MM.1S (cell line): ENCODE measurements around the gene ANO3.
A peak's percentile ranks its signal among the peaks of the same experiment; 100 is the strongest.

Source experiments
- DNase-seq: peaks from one replicate; pipeline ENCODE4 v3.0.0-alpha.2; 2015
- H2AFZ ChIP-seq: fragments of 300-600 bp; sonication (generic); 2 replicates; pipeline ENCODE4 v1.6.0; 2016; ENCODE audit warnings: antibody characterized with exemption, low read length
- H3F3A ChIP-seq: fragments of 300-600 bp; sonication (generic); 2 replicates; pipeline ENCODE4 v1.6.1; 2016; ENCODE audit warnings: mild to moderate bottlenecking, antibody characterized with exemption, low read length, moderate library complexity, mixed read lengths; ENCODE audit not compliant: insufficient read depth
- H3K27ac ChIP-seq: fragments of 300-600 bp; sonication (generic); 2 replicates; pipeline ENCODE4 v1.5.1; 2016; ENCODE audit warnings: mild to moderate bottlenecking, low read length
- H3K27me3 ChIP-seq: fragments of 300-600 bp; sonication (generic); replicated peaks from 2 replicates; pipeline ENCODE4 v1.6.0; 2016; ENCODE audit warnings: low read length; ENCODE audit not compliant: insufficient read depth
- H3K36me3 ChIP-seq: fragments of 300-600 bp; sonication (generic); replicated peaks from 2 replicates; pipeline ENCODE4 v1.6.1; 2016; ENCODE audit warnings: mild to moderate bottlenecking, low read length, mixed read lengths; ENCODE audit not compliant: insufficient read depth
- H3K4me1 ChIP-seq: fragments of 300-600 bp; sonication (generic); 2 replicates; pipeline ENCODE4 v1.6.1; 2016; ENCODE audit warnings: low read length, mixed read lengths
- H3K4me2 ChIP-seq: fragments of 300-600 bp; sonication (generic); 2 replicates; pipeline ENCODE4 v1.6.0; 2016; ENCODE audit warnings: low read depth, low read length
- H3K4me3 ChIP-seq: fragments of 300-600 bp; sonication (generic); 2 replicates; pipeline ENCODE4 v1.5.1; 2016; ENCODE audit warnings: low read length, mixed read lengths
- H3K79me2 ChIP-seq: fragments of 300-600 bp; sonication (generic); 2 replicates; pipeline ENCODE4 v1.6.1; 2016; ENCODE audit warnings: mixed run types, low read length, mixed read lengths
- H3K9ac ChIP-seq: fragments of 300-600 bp; sonication (generic); 2 replicates; pipeline ENCODE4 v1.6.1; 2016; ENCODE audit warnings: low read length, mixed read lengths
- H3K9me2 ChIP-seq: fragments of 300-600 bp; sonication (generic); replicated peaks from 2 replicates; pipeline ENCODE4 v1.6.1; 2016; ENCODE audit warnings: mild to moderate bottlenecking, low read length, mixed read lengths; ENCODE audit not compliant: insufficient read depth
- H3K9me3 ChIP-seq: fragments of 300-600 bp; sonication (generic); replicated peaks from 2 replicates; pipeline ENCODE4 v1.6.1; 2016; ENCODE audit warnings: mild to moderate bottlenecking, low read length, mixed read lengths; ENCODE audit not compliant: insufficient read depth
- H4K20me1 ChIP-seq: fragments of 300-600 bp; sonication (generic); 2 replicates; pipeline ENCODE4 v1.6.1; 2016; ENCODE audit warnings: mild to moderate bottlenecking, low read length, moderate library complexity, mixed read lengths; ENCODE audit not compliant: insufficient read depth
- EZH2 ChIP-seq: fragments of 300-600 bp; sonication (generic); optimal IDR thresholded peaks from 2 replicates; pipeline ENCODE3; 2017; ENCODE audit warnings: low read depth, mild to moderate bottlenecking, antibody characterized with exemption, low read length, mixed read lengths
- EZH2phosphoT487 ChIP-seq: fragments of 300-600 bp; sonication (generic); IDR thresholded peaks from 2 replicates; pipeline ENCODE4 v1.6.1; 2018; ENCODE audit warnings: antibody characterized with exemption, low read length
- TF ChIP-seq, protein P1 (sequence below): fragments of 300-600 bp; sonication (generic); IDR thresholded peaks from 2 replicates; pipeline ENCODE4 v1.5.1; 2016; ENCODE audit warnings: antibody characterized with exemption, low read length, mixed read lengths

Gene ANO3

DNA sequence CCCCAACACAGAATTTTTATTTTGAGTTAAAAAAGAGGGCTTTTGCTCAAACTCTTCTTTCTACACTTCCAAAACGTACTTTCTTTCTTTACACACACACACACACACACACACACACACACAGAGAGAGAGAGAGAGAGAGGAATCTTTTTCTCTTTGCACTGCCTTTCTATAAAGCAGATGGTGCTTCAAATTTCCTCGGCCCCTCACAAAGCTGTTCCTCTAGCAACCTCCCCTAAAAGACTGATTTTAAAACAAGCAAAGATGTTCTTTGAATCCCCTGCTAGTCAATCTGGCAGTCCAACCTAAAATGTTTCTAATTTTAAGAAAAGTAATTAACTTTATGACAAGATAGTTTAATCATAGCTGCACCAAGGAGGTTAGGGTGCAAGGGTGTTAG, 2.7 kb upstream of the ANO3 start:
- no peak overlapping the region for H3K27ac ChIP-seq
- no peak overlapping the region for H3K4me3 ChIP-seq
- no peaks in the 10 kb centered on the region for H3K27me3 ChIP-seq
- no peaks in the 10 kb centered on the region for H3K4me1 ChIP-seq
- TF ChIP-seq, protein P1, sequence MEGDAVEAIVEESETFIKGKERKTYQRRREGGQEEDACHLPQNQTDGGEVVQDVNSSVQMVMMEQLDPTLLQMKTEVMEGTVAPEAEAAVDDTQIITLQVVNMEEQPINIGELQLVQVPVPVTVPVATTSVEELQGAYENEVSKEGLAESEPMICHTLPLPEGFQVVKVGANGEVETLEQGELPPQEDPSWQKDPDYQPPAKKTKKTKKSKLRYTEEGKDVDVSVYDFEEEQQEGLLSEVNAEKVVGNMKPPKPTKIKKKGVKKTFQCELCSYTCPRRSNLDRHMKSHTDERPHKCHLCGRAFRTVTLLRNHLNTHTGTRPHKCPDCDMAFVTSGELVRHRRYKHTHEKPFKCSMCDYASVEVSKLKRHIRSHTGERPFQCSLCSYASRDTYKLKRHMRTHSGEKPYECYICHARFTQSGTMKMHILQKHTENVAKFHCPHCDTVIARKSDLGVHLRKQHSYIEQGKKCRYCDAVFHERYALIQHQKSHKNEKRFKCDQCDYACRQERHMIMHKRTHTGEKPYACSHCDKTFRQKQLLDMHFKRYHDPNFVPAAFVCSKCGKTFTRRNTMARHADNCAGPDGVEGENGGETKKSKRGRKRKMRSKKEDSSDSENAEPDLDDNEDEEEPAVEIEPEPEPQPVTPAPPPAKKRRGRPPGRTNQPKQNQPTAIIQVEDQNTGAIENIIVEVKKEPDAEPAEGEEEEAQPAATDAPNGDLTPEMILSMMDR, result no peak
- no peak for TF ChIP-seq EZH2
- no peak for TF ChIP-seq EZH2phosphoT487
- no peaks in the 10 kb centered on the region for H3K36me3 ChIP-seq
- no peaks in the 10 kb centered on the region for H3K9me2 ChIP-seq
- no peak overlapping the region for H3K4me2 ChIP-seq
- H3F3A ChIP-seq, result no peaks in the 10 kb centered on the region
- no peak for DNase-seq
- H3K79me2 ChIP-seq, result no peaks in the 10 kb centered on the region
- H2AFZ ChIP-seq, result no peak overlapping the region
- H3K9me3 ChIP-seq, result no peaks in the 10 kb centered on the region
- H3K9ac ChIP-seq, result no peak overlapping the region
- H4K20me1 ChIP-seq, result no peaks in the 10 kb centered on the region

DNA sequence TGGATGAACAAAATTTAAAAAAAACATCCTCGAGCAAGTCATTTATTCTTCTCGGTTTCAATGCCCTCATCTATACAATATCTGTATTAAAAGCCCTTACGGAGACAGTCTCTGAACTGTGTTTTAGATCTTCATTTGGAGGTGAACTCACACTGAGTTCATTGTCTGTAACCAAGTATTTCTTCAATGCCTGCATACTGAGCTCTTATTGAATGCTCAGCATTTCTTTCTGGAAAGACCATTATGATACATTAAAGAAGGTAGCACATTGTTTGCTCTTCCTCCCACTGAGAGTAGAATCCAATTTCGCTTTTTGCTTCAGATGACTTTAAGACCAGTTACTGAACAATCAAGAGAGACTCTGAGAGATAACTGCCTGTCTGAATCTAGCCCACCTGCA, 1.7 kb upstream of the ANO3 start:
- Histone ChIP-seq H3F3A (no peaks in the 10 kb centered on the region), H3K4me3 (no peak overlapping the region), H3K79me2 (no peaks in the 10 kb centered on the region), H4K20me1 (no peaks in the 10 kb centered on the region), H3K27ac (no peak overlapping the region), H3K9me2 (no peaks in the 10 kb centered on the region), H3K4me1 (no peaks in the 10 kb centered on the region), H2AFZ (no peak overlapping the region), H3K9me3 (no peaks in the 10 kb centered on the region), H3K27me3 (no peaks in the 10 kb centered on the region), H3K36me3 (no peaks in the 10 kb centered on the region), H3K9ac (no peak overlapping the region), H3K4me2 (no peak overlapping the region)
- TF ChIP-seq EZH2phosphoT487 (no peak), EZH2 (no peak)
- TF ChIP-seq, protein P1, result no peak
- no peak for DNase-seq

DNA sequence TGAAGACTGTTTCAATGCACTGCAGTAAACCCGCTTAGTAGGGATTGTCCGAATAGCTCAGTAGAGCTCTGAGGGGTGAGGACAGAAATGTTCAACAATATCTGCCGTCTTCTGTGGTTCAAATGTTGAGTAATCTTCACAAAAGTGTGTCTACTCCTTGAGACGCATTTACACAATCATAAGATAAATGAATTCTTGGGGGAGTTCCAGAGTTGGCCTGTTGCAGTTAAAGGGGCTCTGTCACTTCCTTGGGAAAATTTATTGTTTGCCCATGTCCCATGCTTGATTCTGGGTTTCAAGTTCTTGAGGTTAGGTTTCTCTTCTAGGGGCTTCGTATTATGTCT, 614 bp downstream of the ANO3 start:
- H3F3A ChIP-seq, result no peaks in the 10 kb centered on the region
- H3K9me3 ChIP-seq, result no peaks in the 10 kb centered on the region
- no peak overlapping the region for H3K4me3 ChIP-seq
- no peak overlapping the region for H2AFZ ChIP-seq
- no peak overlapping the region for H3K9ac ChIP-seq
- H3K9me2 ChIP-seq, result no peaks in the 10 kb centered on the region
- no peaks in the 10 kb centered on the region for H3K36me3 ChIP-seq
- no peaks in the 10 kb centered on the region for H3K27me3 ChIP-seq
- no peak overlapping the region for H3K27ac ChIP-seq
- no peak for TF ChIP-seq EZH2phosphoT487
- no peak for TF ChIP-seq EZH2
- TF ChIP-seq, protein P1, result no peak
- H3K4me1 ChIP-seq, result no peaks in the 10 kb centered on the region
- peak overlapping the region; percentile 48; the same call in 1 of the 2 replicates for H3K4me2 ChIP-seq
- no peaks in the 10 kb centered on the region for H4K20me1 ChIP-seq
- no peak for DNase-seq
- no peaks in the 10 kb centered on the region for H3K79me2 ChIP-seq
